ENCODE data around the gene XPO5. TPM values are rescaled to one million over a fixed set of nuclear protein-coding genes. Genes with fewer than 3 reads are reported as not detected.
A peak's percentile ranks its signal among the peaks of the same experiment; 100 is the strongest.

XPO5 gene
- total RNA-seq, 2 donors from 2014 or later = 70.8 to 74.3 TPM

GRCh38 chr6:43521836-43522235, 54.0 kb downstream of the XPO5 start:
- DNase-seq = no peak
- no peaks in the 10 kb centered on the region for H3K4me1 Mint-ChIP-seq
- no peak overlapping the region for H3K27ac ChIP-seq (ENCODE audit: low read depth, low read length)
- H3K36me3 ChIP-seq (ENCODE audit: control insufficient read depth, insufficient read depth, low read length) = peaks cover 78% of the 10 kb centered on the region
- TF ChIP-seq, protein P1, sequence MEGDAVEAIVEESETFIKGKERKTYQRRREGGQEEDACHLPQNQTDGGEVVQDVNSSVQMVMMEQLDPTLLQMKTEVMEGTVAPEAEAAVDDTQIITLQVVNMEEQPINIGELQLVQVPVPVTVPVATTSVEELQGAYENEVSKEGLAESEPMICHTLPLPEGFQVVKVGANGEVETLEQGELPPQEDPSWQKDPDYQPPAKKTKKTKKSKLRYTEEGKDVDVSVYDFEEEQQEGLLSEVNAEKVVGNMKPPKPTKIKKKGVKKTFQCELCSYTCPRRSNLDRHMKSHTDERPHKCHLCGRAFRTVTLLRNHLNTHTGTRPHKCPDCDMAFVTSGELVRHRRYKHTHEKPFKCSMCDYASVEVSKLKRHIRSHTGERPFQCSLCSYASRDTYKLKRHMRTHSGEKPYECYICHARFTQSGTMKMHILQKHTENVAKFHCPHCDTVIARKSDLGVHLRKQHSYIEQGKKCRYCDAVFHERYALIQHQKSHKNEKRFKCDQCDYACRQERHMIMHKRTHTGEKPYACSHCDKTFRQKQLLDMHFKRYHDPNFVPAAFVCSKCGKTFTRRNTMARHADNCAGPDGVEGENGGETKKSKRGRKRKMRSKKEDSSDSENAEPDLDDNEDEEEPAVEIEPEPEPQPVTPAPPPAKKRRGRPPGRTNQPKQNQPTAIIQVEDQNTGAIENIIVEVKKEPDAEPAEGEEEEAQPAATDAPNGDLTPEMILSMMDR (conservative IDR thresholded peaks at IDR 0.05) = no peak
- WGBS, 2 experiments (ENCODE audit: insufficient coverage in 1 of 2, insufficient read length in 1 of 2) = 98% methylated on average over 2 of the region's 2 CpGs; no CpG with 5 or more reads in 1 of the 2 experiments
- H3K4me1 ChIP-seq (ENCODE audit: control insufficient read depth, insufficient read depth, low read length) = no peaks in the 10 kb centered on the region
- H3K9me3 ChIP-seq (ENCODE audit: control insufficient read depth, low read length) = no peaks in the 10 kb centered on the region
- no peaks in the 10 kb centered on the region for H3K9me3 Mint-ChIP-seq
- H3K36me3 Mint-ChIP-seq (ENCODE audit: low read depth) = peaks cover 65% of the 10 kb centered on the region
- H3K27ac Mint-ChIP-seq = no peak overlapping the region
- H3K4me3 Mint-ChIP-seq = no peak overlapping the region
- no peak overlapping the region for H3K4me3 ChIP-seq (ENCODE audit: low read length)
- no peaks in the 10 kb centered on the region for H3K27me3 Mint-ChIP-seq (ENCODE audit: insufficient read depth)
- H3K27me3 ChIP-seq (ENCODE audit: control insufficient read depth, insufficient read depth, low read length, poor library complexity, severe bottlenecking) = no peaks in the 10 kb centered on the region
- no peak overlapping the region for H3K9ac ChIP-seq (ENCODE audit: extremely low read depth, low read length, poor library complexity, severe bottlenecking)

GRCh38 chr6:43520097-43520496, 55.7 kb downstream of the XPO5 start:
- no peak overlapping the region for H3K9ac ChIP-seq (ENCODE audit: extremely low read depth, low read length, poor library complexity, severe bottlenecking)

DNA sequence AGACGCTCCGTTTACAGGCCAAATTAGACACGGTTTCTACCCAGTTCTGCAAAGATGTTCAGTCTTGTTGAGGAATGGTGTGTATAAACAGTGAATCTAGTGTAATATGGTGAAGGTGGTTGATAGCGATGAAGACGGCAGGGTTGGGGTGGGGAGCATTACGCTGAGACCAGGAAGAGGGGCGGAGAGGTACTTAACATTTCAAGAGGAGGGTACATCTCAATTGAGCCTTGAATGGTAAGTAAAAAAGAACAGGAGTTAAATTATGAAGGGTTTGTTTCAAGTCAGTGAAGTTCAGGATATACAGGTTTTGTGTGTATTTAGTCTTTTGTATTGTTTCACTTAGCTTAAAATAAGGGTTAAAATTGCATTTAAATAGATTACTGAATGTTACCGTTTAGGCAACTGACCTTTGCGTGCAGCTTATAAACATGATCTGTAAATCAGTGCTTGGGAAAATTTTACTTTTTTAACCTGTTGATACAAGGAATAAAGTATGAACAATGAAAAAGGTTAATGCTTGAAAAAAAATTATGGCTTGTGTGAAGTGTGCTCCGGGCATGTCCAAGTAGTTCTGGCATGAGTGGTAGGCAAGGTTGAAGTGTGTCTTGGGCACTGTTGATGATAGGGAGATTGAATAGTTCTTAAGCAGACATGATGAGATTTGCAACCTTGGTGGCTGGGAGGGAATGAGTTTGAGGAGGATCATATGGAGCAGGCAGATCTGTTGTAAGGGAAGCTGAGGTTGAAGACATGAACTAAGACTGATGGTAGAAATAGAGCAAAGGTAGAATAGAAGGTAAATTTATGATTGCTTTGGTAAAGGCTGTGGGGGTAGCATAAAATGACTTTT, 58.1 kb downstream of the XPO5 start:
- WGBS, 2 experiments (ENCODE audit: insufficient coverage in 1 of 2, insufficient read length in 1 of 2) = 10 to 11% methylated on average over 10 of the region's 10 CpGs
- peaks cover 6% of the 10 kb centered on the region for H3K4me1 ChIP-seq (ENCODE audit: control insufficient read depth, insufficient read depth, low read length)
- peak overlapping the region; percentile 100 for H3K4me3 ChIP-seq (ENCODE audit: low read length)
- no peaks in the 10 kb centered on the region for H3K27me3 ChIP-seq (ENCODE audit: control insufficient read depth, insufficient read depth, low read length, poor library complexity, severe bottlenecking)
- no peak for DNase-seq
- Mint-ChIP-seq H3K27ac (no peak overlapping the region), H3K9me3 (no peaks in the 10 kb centered on the region), H3K4me3 (no peak overlapping the region), H3K36me3 (ENCODE audit: low read depth) (peaks cover 50% of the 10 kb centered on the region), H3K27me3 (ENCODE audit: insufficient read depth) (no peaks in the 10 kb centered on the region), H3K4me1 (peaks cover 11% of the 10 kb centered on the region)
- no peaks in the 10 kb centered on the region for H3K9me3 ChIP-seq (ENCODE audit: control insufficient read depth, low read length)
- TF ChIP-seq, protein P1 (conservative IDR thresholded peaks at IDR 0.05) = no peak
- no peak overlapping the region for H3K27ac ChIP-seq (ENCODE audit: low read depth, low read length)
- H3K9ac ChIP-seq (ENCODE audit: extremely low read depth, low read length, poor library complexity, severe bottlenecking) = peak overlapping the region; percentile 95
- H3K36me3 ChIP-seq (ENCODE audit: control insufficient read depth, insufficient read depth, low read length) = peaks cover 67% of the 10 kb centered on the region

More at GRCh38 chr6:43520097-43520496, 55.7 kb downstream of the XPO5 start:
- Mint-ChIP-seq H3K4me3 (no peak overlapping the region), H3K27ac (no peak overlapping the region), H3K9me3 (no peaks in the 10 kb centered on the region), H3K27me3 (ENCODE audit: insufficient read depth) (no peaks in the 10 kb centered on the region), H3K4me1 (peaks cover 11% of the 10 kb centered on the region), H3K36me3 (ENCODE audit: low read depth) (peaks cover 55% of the 10 kb centered on the region)
- no peak overlapping the region for H3K27ac ChIP-seq (ENCODE audit: low read depth, low read length)
- DNase-seq = no peak
- WGBS, 2 experiments (ENCODE audit: insufficient coverage in 1 of 2, insufficient read length in 1 of 2) = 97 to 98% methylated on average over 8 of the region's 8 CpGs
- H3K4me3 ChIP-seq (ENCODE audit: low read length) = no peak overlapping the region
- TF ChIP-seq, protein P1 (conservative IDR thresholded peaks at IDR 0.05) = no peak
- H3K9me3 ChIP-seq (ENCODE audit: control insufficient read depth, low read length) = no peaks in the 10 kb centered on the region
- H3K4me1 ChIP-seq (ENCODE audit: control insufficient read depth, insufficient read depth, low read length) = peaks cover 6% of the 10 kb centered on the region
- H3K27me3 ChIP-seq (ENCODE audit: control insufficient read depth, insufficient read depth, low read length, poor library complexity, severe bottlenecking) = no peaks in the 10 kb centered on the region
- H3K36me3 ChIP-seq (ENCODE audit: control insufficient read depth, insufficient read depth, low read length) = peaks cover 67% of the 10 kb centered on the region
